Bronchial epithelial cell (primary cell): Measurements from ENCODE around the gene MAST4. TPM values are rescaled to one million over a fixed set of nuclear protein-coding genes. Genes with fewer than 3 reads are reported as not detected.

Experiments used
- DNase-seq: peaks from one replicate; pipeline ENCODE4 v3.0.0-alpha.2; 2010; ENCODE audit warnings: low read depth
- FAIRE-seq: peaks from 2 replicates; lab custom pipeline; 2011; peaks lifted over from hg19 to GRCh38; lab: Jason Lieb, UNC
- H3K27me3 ChIP-seq: 2 replicates; pipeline ENCODE4 v1.5.1; 2011; ENCODE audit warnings: low read length; ENCODE audit not compliant: control insufficient read depth, insufficient read depth
- H3K36me3 ChIP-seq: 2 replicates; pipeline ENCODE4 v1.5.1; 2011; ENCODE audit warnings: low read length; ENCODE audit not compliant: control insufficient read depth, insufficient read depth
- H3K4me3 ChIP-seq: 2 replicates; pipeline ENCODE4 v1.5.1; 2011; ENCODE audit warnings: mild to moderate bottlenecking, low read depth, low read length, control low read depth
- CTCF ChIP-seq: IDR thresholded peaks from 2 replicates; pipeline ENCODE4 v1.5.1; 2011; ENCODE audit warnings: mild to moderate bottlenecking, moderate library complexity, low read length, control low read depth, inconsistent platforms; ENCODE audit not compliant: insufficient read depth, severe bottlenecking
- total RNA-seq: library from RNA; depleted of rRNA; stranded (reverse); fragments of >200 nt; gene quantifications from 2 replicates; pipeline ENCODE4 v1.2.1, GENCODE V29; 2014

MAST4 gene
- total RNA-seq, 1 donor from 2014 or later = 10.3 TPM

DNA sequence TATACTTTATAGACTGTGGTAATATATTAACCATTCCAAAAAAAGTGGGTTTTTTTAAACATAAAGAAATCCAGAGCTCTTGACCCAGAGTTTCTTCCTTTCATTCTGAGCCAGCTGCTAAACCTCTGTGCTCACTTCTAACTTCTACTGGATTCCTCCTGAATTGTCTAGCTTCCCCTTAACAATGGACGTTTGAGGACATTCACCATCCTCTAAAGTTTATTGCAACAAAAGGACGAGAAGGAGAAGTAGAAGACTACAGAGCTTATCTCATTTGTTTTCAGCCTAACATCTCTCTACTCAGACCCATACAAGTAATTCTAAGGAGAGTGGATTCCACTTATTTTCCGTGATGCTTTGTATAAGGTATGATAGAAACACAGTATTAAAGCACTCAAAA is 284.2 kb downstream of the MAST4 start:
- FAIRE-seq = no peak
- Histone ChIP-seq H3K4me3 (no peak overlapping the region), H3K27me3 (no peaks in the 10 kb centered on the region), H3K36me3 (peaks cover 1% of the 10 kb centered on the region)
- TF ChIP-seq CTCF = no peak
- DNase-seq = no peak

GRCh38 chr5:66881480-66882161 is 285.4 kb downstream of the MAST4 start:
- DNase-seq = peak; percentile 94
- Histone ChIP-seq H3K27me3 (no peaks in the 10 kb centered on the region), H3K36me3 (peaks cover 1% of the 10 kb centered on the region), H3K4me3 (no peak overlapping the region)
- TF ChIP-seq CTCF = no peak
- no peak for FAIRE-seq

DNA sequence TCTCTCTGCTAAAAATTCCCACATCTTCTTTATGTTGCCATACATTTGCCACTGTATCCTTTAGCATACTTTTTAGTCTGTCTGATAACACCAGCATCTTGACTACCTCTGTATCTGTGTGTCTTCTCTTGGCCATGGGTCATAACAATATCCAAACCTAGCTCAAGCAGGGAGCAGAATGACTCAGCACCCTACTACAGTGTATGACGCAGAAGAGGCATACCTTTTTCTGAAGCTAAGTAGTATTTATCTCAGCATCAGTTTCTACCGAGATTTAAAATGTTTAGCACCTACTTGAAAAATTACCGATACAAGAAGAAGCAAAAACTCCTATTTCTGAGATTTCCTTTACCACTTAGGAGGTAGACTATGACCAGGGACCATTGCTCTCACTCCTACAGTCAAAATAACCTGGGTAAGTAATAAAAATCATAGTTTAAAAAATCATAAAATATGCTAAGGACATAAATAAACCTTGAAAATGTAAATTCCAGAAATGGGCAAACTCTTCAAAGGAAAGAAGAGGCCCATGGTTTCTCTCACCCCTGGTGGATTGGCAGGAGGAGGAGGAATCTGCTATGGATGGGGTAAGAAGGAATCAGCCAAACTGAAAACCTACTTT is 286.5 kb downstream of the MAST4 start:
- Histone ChIP-seq H3K4me3 (no peak overlapping the region), H3K27me3 (no peaks in the 10 kb centered on the region), H3K36me3 (no peaks in the 10 kb centered on the region)
- TF ChIP-seq CTCF = no peak
- FAIRE-seq = peak; percentile 95
- peak; percentile 95 for DNase-seq

GRCh38 chr5:66884564-66885243 is 288.5 kb downstream of the MAST4 start:
- Histone ChIP-seq H3K27me3 (no peaks in the 10 kb centered on the region), H3K4me3 (no peak overlapping the region), H3K36me3 (no peaks in the 10 kb centered on the region)
- TF ChIP-seq CTCF = no peak
- no peak for FAIRE-seq
- no peak for DNase-seq

- no peak for DNase-seq
- no peak for TF ChIP-seq CTCF
- Histone ChIP-seq H3K27me3 (no peaks in the 10 kb centered on the region), H3K36me3 (no peaks in the 10 kb centered on the region), H3K4me3 (no peak overlapping the region)
- FAIRE-seq = no peak
These were observed 290.7 kb downstream of the MAST4 start for GRCh38 chr5:66886941-66887340.
